CD8-positive, alpha-beta memory T cell (primary cell): ENCODE data around the gene SFMBT2. TPM values are rescaled to one million over a fixed set of nuclear protein-coding genes. Genes with fewer than 3 reads are reported as not detected.
"Not testable (repeated sequence)": the region's sequence is repeated elsewhere in the genome, so short reads cannot be mapped to it uniquely, and the experiment has no call there.

ENCODE experiments used
- CTCF ChIA-PET: fragments of 350-600 bp; sonication (Branson Sonifier 250); formaldehyde crosslinking; loops from one replicate; lab custom pipeline; 2021; ENCODE audit warnings: antibody characterized with exemption; lab: Charles Lee
- POLR2A ChIA-PET: fragments of 350-600 bp; sonication (Branson Sonifier 250); formaldehyde crosslinking; loops from one replicate; lab custom pipeline; 2021; ENCODE audit warnings: antibody characterized with exemption; lab: Charles Lee
- DNase-seq, 5 donors: peaks; one replicate each; pipeline versions ENCODE4 v3.0.0 to v3.0.0-alpha.2; 2020 to 2022; ENCODE audit warnings: mixed read lengths in 1 of 5
- H3K27ac ChIP-seq: one replicate; pipeline ENCODE4 v1.7.0; 2013; ENCODE audit warnings: low read depth, mild to moderate bottlenecking, low read length, moderate library complexity
- H3K27me3 ChIP-seq: 2 replicates; pipeline ENCODE4 v1.7.0; 2013; ENCODE audit warnings: low read length, mild to moderate bottlenecking; ENCODE audit not compliant: insufficient read depth, poor library complexity, severe bottlenecking
- H3K36me3 ChIP-seq: 2 replicates; pipeline ENCODE4 v1.7.0; 2013; ENCODE audit warnings: mild to moderate bottlenecking, low read length, moderate library complexity; ENCODE audit not compliant: insufficient read depth
- H3K4me1 ChIP-seq: 2 replicates; pipeline ENCODE4 v1.7.0; 2013; ENCODE audit warnings: mild to moderate bottlenecking, low read length, moderate library complexity; ENCODE audit not compliant: insufficient read depth
- H3K4me3 ChIP-seq: 2 replicates; pipeline ENCODE4 v1.7.0; 2013; ENCODE audit warnings: mild to moderate bottlenecking, low read length
- H3K9me3 ChIP-seq: 2 replicates; pipeline ENCODE4 v1.7.0; 2013; ENCODE audit warnings: mild to moderate bottlenecking, low read length
- H3K27ac Mint-ChIP-seq, 8 donors: one replicate each; pipeline ENCODE4 v1.8.0; 2020 to 2021; ENCODE audit warnings: mixed read lengths in 8 of 8, mild to moderate bottlenecking in 6 of 8, inconsistent platforms in 3 of 8, moderate library complexity in 3 of 8
- H3K27me3 Mint-ChIP-seq, 2 donors: one replicate each; pipeline ENCODE4 v1.8.0; 2020 to 2021; ENCODE audit warnings: mixed read lengths in 2 of 2, mild to moderate bottlenecking in 1 of 2, moderate library complexity in 1 of 2
- H3K36me3 Mint-ChIP-seq, 3 donors: one replicate each; pipeline ENCODE4 v1.8.0; 2020 to 2021; ENCODE audit warnings: mixed read lengths in 3 of 3, inconsistent platforms in 1 of 3, mild to moderate bottlenecking in 1 of 3
- H3K4me1 Mint-ChIP-seq, 3 donors: one replicate each; pipeline ENCODE4 v1.8.0; 2020 to 2021; ENCODE audit warnings: mixed read lengths in 3 of 3, inconsistent platforms in 1 of 3, mild to moderate bottlenecking in 1 of 3
- H3K4me3 Mint-ChIP-seq, 7 donors: one replicate each; pipeline ENCODE4 v1.8.0; 2020 to 2021; ENCODE audit warnings: mixed read lengths in 7 of 7, mild to moderate bottlenecking in 6 of 7, moderate library complexity in 4 of 7, inconsistent platforms in 2 of 7
- H3K9me3 Mint-ChIP-seq, 5 donors: one replicate each; pipeline ENCODE4 v1.8.0; 2020 to 2022; ENCODE audit warnings: mixed read lengths in 5 of 5, mild to moderate bottlenecking in 3 of 5, moderate library complexity in 2 of 5, inconsistent platforms in 1 of 5
- polyA plus RNA-seq: library from polyadenylated mRNA; unstranded; fragments of 300-500 nt; fragmentation: Illumina TruSeq; gene quantifications from one replicate; pipeline ENCODE4 v1.2.3, GENCODE V29; 2021
- total RNA-seq, 2 experiments: library from RNA; stranded (reverse); gene quantifications; one replicate each; pipeline ENCODE4 v1.2.3, GENCODE V29; 2021

The SFMBT2 gene
- total and polyA plus RNA-seq, 3 experiments from 2014 or later, result 4.9 to 18.3 (median 17.4) TPM

- Mint-ChIP-seq H3K27me3 (peaks cover 0 to 2% of the 10 kb centered on the region in 2 donors), H3K9me3 (no peaks in the 10 kb centered on the region), H3K4me3 (no peak overlapping the region), H3K4me1 (peaks cover 68 to 98% (median 90%) of the 10 kb centered on the region in 3 donors), H3K36me3 (peaks cover 3 to 13% (median 12%) of the 10 kb centered on the region in 3 donors), H3K27ac (no peak overlapping the region)
- Histone ChIP-seq H3K36me3 (no peaks in the 10 kb centered on the region), H3K9me3 (no peaks in the 10 kb centered on the region), H3K4me1 (peaks cover 26% of the 10 kb centered on the region), H3K27ac (no peak overlapping the region), H3K4me3 (no peak overlapping the region), H3K27me3 (no peaks in the 10 kb centered on the region)
- ChIA-PET CTCF (no interaction called here), POLR2A (no interaction called here)
- no peak for DNase-seq
Measured at GRCh38 chr10:7300384-7300971, 110.4 kb downstream of the SFMBT2 start.

GRCh38 chr10:7299601-7300325 is 111.1 kb downstream of the SFMBT2 start:
- ChIA-PET POLR2A (interaction anchor here (0.6 kb wide), 1 partner anchor 31 kb away, joined by 3 read pairs; no protein-coding TSS in a partner anchor), CTCF (interaction anchor here (1.8 kb wide), 1 partner anchor 10 kb away, joined by 4 read pairs; no protein-coding TSS in a partner anchor)
- H3K9me3 Mint-ChIP-seq, H3K4me3 Mint-ChIP-seq, H3K4me3 ChIP-seq, H3K27ac ChIP-seq, DNase-seq, H3K9me3 ChIP-seq, H3K27me3 ChIP-seq, H3K27me3 Mint-ChIP-seq, H3K36me3 ChIP-seq, H3K27ac Mint-ChIP-seq: not testable (repeated sequence)
- Mint-ChIP-seq H3K4me1 (peaks cover 71 to 98% (median 91%) of the 10 kb centered on the region in 3 donors), H3K36me3 (peaks cover 3 to 13% (median 12%) of the 10 kb centered on the region in 3 donors)
- H3K4me1 ChIP-seq, result peaks cover 26% of the 10 kb centered on the region

- Mint-ChIP-seq H3K27me3 (peaks cover 0 to 2% of the 10 kb centered on the region in 2 donors), H3K36me3 (peaks cover 3 to 13% (median 12%) of the 10 kb centered on the region in 3 donors), H3K9me3 (no peaks in the 10 kb centered on the region), H3K27ac (peak overlapping the region in 1 of 8 donors; percentile 74), H3K4me1 (peaks cover 71 to 98% (median 92%) of the 10 kb centered on the region in 3 donors), H3K4me3 (peak overlapping the region in 1 of 7 donors; percentile 1)
- DNase-seq, result no peak
- H3K27ac ChIP-seq, result no peak overlapping the region
- H3K27me3 ChIP-seq, result no peaks in the 10 kb centered on the region
- no peak overlapping the region for H3K4me3 ChIP-seq
- ChIA-PET POLR2A (no interaction called here), CTCF (interaction anchor here (1.8 kb wide), 1 partner anchor 9 kb away, joined by 4 read pairs; no protein-coding TSS in a partner anchor)
- H3K4me1 ChIP-seq, result peaks cover 26% of the 10 kb centered on the region
- H3K9me3 ChIP-seq, result no peaks in the 10 kb centered on the region
- no peaks in the 10 kb centered on the region for H3K36me3 ChIP-seq
Measured at GRCh38 chr10:7298495-7298894, 112.3 kb downstream of the SFMBT2 start.

- H3K27me3 ChIP-seq, result no peaks in the 10 kb centered on the region
- peaks cover 0 to 2% of the 10 kb centered on the region in 2 donors for H3K27me3 Mint-ChIP-seq
- peaks cover 26% of the 10 kb centered on the region for H3K4me1 ChIP-seq
- no peaks in the 10 kb centered on the region for H3K9me3 ChIP-seq
- peaks cover 2 to 12% (median 12%) of the 10 kb centered on the region in 3 donors for H3K36me3 Mint-ChIP-seq
- H3K36me3 ChIP-seq, result no peaks in the 10 kb centered on the region
- H3K9me3 Mint-ChIP-seq, result no peaks in the 10 kb centered on the region
- no peak overlapping the region for H3K27ac ChIP-seq
- peak overlapping the region in 3 of 8 donors; percentile 57 to 91 (median 88) for H3K27ac Mint-ChIP-seq
- CTCF ChIA-PET, result no interaction called here
- POLR2A ChIA-PET, result interaction anchor here (0.6 kb wide), 1 partner anchor 8 kb away, joined by 3 read pairs; no protein-coding TSS in a partner anchor
- H3K4me3 ChIP-seq, result no peak overlapping the region
- no peak for DNase-seq
- peaks cover 69 to 93% (median 87%) of the 10 kb centered on the region in 3 donors for H3K4me1 Mint-ChIP-seq
- H3K4me3 Mint-ChIP-seq, result peak overlapping the region in 1 of 7 donors; percentile 44
Measured at GRCh38 chr10:7297094-7297493, 113.7 kb downstream of the SFMBT2 start.

GRCh38 chr10:7296648-7297047 is 114.2 kb downstream of the SFMBT2 start:
- Mint-ChIP-seq H3K9me3 (no peaks in the 10 kb centered on the region), H3K27me3 (peaks cover 0 to 2% of the 10 kb centered on the region in 2 donors), H3K4me3 (no peak overlapping the region), H3K27ac (peak overlapping the region in 2 of 8 donors; percentile 10 to 17), H3K36me3 (peaks cover 0 to 11% (median 10%) of the 10 kb centered on the region in 3 donors), H3K4me1 (peaks cover 69 to 93% (median 86%) of the 10 kb centered on the region in 3 donors)
- Histone ChIP-seq H3K9me3 (no peaks in the 10 kb centered on the region), H3K27ac (no peak overlapping the region), H3K4me3 (no peak overlapping the region), H3K4me1 (peaks cover 26% of the 10 kb centered on the region), H3K36me3 (no peaks in the 10 kb centered on the region), H3K27me3 (no peaks in the 10 kb centered on the region)
- POLR2A ChIA-PET, result interaction anchor here (0.6 kb wide), 1 partner anchor 8 kb away, joined by 3 read pairs; no protein-coding TSS in a partner anchor
- DNase-seq, result no peak
- CTCF ChIA-PET, result no interaction called here

GRCh38 chr10:7296076-7296475 is 114.8 kb downstream of the SFMBT2 start:
- Mint-ChIP-seq H3K9me3 (no peaks in the 10 kb centered on the region), H3K27ac (peak overlapping the region in 3 of 8 donors; percentile 17 to 36 (median 17)), H3K4me3 (no peak overlapping the region), H3K27me3 (peaks cover 0 to 2% of the 10 kb centered on the region in 2 donors), H3K36me3 (peaks cover 0 to 8% (median 6%) of the 10 kb centered on the region in 3 donors), H3K4me1 (peaks cover 73 to 93% (median 86%) of the 10 kb centered on the region in 3 donors)
- CTCF ChIA-PET, result no interaction called here
- peaks cover 26% of the 10 kb centered on the region for H3K4me1 ChIP-seq
- no peak overlapping the region for H3K4me3 ChIP-seq
- H3K27ac ChIP-seq, result no peak overlapping the region
- no peaks in the 10 kb centered on the region for H3K9me3 ChIP-seq
- H3K36me3 ChIP-seq, result no peaks in the 10 kb centered on the region
- POLR2A ChIA-PET, result no interaction called here
- DNase-seq, result no peak
- no peaks in the 10 kb centered on the region for H3K27me3 ChIP-seq

- Histone ChIP-seq H3K4me3 (no peak overlapping the region), H3K27me3 (no peaks in the 10 kb centered on the region), H3K36me3 (no peaks in the 10 kb centered on the region), H3K9me3 (no peaks in the 10 kb centered on the region), H3K4me1 (peaks cover 24% of the 10 kb centered on the region), H3K27ac (no peak overlapping the region)
- DNase-seq, result no peak
- H3K4me1 Mint-ChIP-seq, result peaks cover 60 to 86% (median 82%) of the 10 kb centered on the region in 3 donors
- H3K9me3 Mint-ChIP-seq, result no peaks in the 10 kb centered on the region
- peak overlapping the region in 5 of 8 donors; percentile 26 to 83 (median 34) for H3K27ac Mint-ChIP-seq
- CTCF ChIA-PET, result no interaction called here
- peak overlapping the region in 1 of 7 donors; percentile 57 for H3K4me3 Mint-ChIP-seq
- H3K27me3 Mint-ChIP-seq, result no peaks in the 10 kb centered on the region
- POLR2A ChIA-PET, result no interaction called here
- H3K36me3 Mint-ChIP-seq, result peaks cover 0 to 5% (median 3%) of the 10 kb centered on the region in 3 donors
Measured at GRCh38 chr10:7293378-7293920, 117.4 kb downstream of the SFMBT2 start.
